Calu3 (cell line): ENCODE data around the gene ARPC5L. TPM values are rescaled to one million over a fixed set of nuclear protein-coding genes. Genes with fewer than 3 reads are reported as not detected.

Experiments used
- Bru-seq: library from RNA; stranded (reverse); fragments of 400-500 nt; gene quantifications from one replicate; lab custom pipeline; 2021; lab: Mats Ljungman, UMichigan
- BruChase-seq, 2 experiments: library from RNA; stranded (reverse); fragments of 400-500 nt; gene quantifications; one replicate each; lab custom pipeline; 2021; lab: Mats Ljungman, UMichigan
- BruUV-seq: library from RNA; stranded (reverse); fragments of 400-500 nt; replicated peaks from 2 replicates; lab custom pipeline; 2021; lab: Mats Ljungman, UMichigan
- CTCF ChIA-PET: fragments of 300-600 bp; sonication (Branson Sonifier 250); formaldehyde crosslinking; loops from one replicate; lab custom pipeline; 2022; ENCODE audit warnings: antibody characterized with exemption; lab: Charles Lee
- DNase-seq: peaks from one replicate; pipeline ENCODE4 v3.0.0; 2022
- H3K27ac Mint-ChIP-seq: one replicate; pipeline ENCODE4 v1.8.0; 2022; ENCODE audit warnings: mixed read lengths; ENCODE audit not compliant: unreplicated experiment
- H3K27me3 Mint-ChIP-seq: one replicate; pipeline ENCODE4 v1.8.0; 2022; ENCODE audit warnings: mixed read lengths; ENCODE audit not compliant: unreplicated experiment
- H3K36me3 Mint-ChIP-seq: one replicate; pipeline ENCODE4 v1.8.0; 2022; ENCODE audit warnings: mild to moderate bottlenecking, moderate library complexity, mixed read lengths; ENCODE audit not compliant: insufficient read depth, unreplicated experiment
- H3K4me1 Mint-ChIP-seq: one replicate; pipeline ENCODE4 v1.8.0; 2022; ENCODE audit warnings: mild to moderate bottlenecking, low read depth, mixed read lengths; ENCODE audit not compliant: unreplicated experiment
- H3K4me3 Mint-ChIP-seq: one replicate; pipeline ENCODE4 v1.8.0; 2022; ENCODE audit warnings: mild to moderate bottlenecking, low read depth, moderate library complexity, mixed read lengths; ENCODE audit not compliant: unreplicated experiment
- H3K9me3 Mint-ChIP-seq: one replicate; pipeline ENCODE4 v1.8.0; 2022; ENCODE audit warnings: low read depth, mixed read lengths; ENCODE audit not compliant: unreplicated experiment
- CTCF ChIP-seq: fragments of 200-600 bp; IDR thresholded peaks from one replicate; pipeline ENCODE4 v1.8.0; 2022; ENCODE audit warnings: antibody characterized with exemption; ENCODE audit not compliant: unreplicated experiment
- intact Hi-C: fragments of 100-400 bp; cut with micrococcal nuclease; formaldehyde crosslinking; loops from one replicate; pipeline ENCODE4 v1.10.0; 2022; ENCODE audit not compliant: unreplicated experiment
- long read RNA-seq: library from polyadenylated mRNA; stranded (forward); transcript quantifications from one replicate; pipeline ENCODE4 v2.0.0, GENCODE V29; 2022
- total RNA-seq: library from RNA; stranded (reverse); gene quantifications from 2 replicates; pipeline ENCODE4 v1.2.3, GENCODE V29; 2022

The ARPC5L gene
- total RNA-seq (33.2 and 38.2 TPM in 2 replicates), Bru-seq, nascent RNA (percentile 66 among the genes with signal in this experiment), BruChase-seq, experiment 1, labeled RNA remaining after a 6-hour chase (percentile 71 among the genes with signal in this experiment), BruChase-seq, experiment 2, labeled RNA remaining after a 2-hour chase (percentile 70 among the genes with signal in this experiment)
- long read RNA-seq, transcript ARPC5L-201 (4 exons, 1,325 nt) = major isoform, 75 of 113 reads
- long read RNA-seq, partial matches to known transcripts = 1 of 113 reads
- long read RNA-seq, other reads (novel, unspliced or antisense) = 36 of 113 reads

DNA sequence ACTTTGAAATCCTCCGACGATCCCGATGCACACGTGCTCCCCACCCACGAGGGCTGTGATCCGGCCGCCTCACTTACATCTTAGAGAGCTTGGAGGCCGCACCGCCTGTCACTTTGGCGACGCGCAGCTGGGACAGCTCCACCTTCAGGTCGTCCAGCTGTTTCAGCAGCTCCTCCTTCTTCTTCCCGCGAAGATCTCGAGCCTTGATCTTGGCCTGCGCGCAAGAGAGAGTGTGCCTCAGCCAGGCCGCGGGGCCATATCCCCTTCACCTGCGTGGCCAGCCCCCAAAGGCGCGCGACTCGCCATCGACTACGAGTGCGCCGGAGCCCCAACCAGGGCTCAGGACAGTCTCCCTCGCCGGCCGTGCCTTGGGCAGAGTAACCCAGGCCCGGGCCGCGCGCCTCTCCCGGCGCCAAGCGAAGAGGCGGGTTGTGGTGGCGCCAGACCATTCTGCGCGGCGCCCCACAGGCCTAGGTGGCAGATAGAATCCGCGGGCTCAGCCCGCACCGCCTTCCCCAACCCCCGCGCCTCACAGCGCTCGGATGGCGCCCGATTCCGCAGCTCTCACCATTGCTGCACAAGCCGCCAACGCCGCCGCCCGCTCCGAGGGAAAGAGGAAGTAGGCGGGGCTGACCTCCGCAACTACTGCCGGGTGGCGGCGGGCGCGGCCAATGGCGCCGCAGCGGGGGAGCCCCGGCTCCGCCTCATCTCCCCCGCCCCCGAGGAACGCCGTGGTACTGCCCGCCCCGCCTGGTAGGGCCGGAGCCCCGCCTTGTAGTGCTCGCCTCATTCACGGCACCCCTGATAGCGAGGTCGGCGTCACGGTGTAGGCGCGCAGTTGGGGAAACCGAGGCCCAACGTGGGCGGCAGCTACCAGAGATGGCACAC lies at the start of gene ARPC5L, which contains the start of gene RPL35:
Gene ARPC5L, plus strand, starts transcription at position 789 of the 888 bp plus-strand sequence. CDS start 7,161 bp downstream, outside the sequence.
Gene RPL35, minus strand, starts transcription at position 616 of the 888 bp plus-strand sequence. Its CDS starts 45 bp downstream, at position 571.
- Mint-ChIP-seq H3K9me3 (no peaks in the 10 kb centered on the region), H3K4me3 (peak within 1 kb of the TSS; percentile 83), H3K36me3 (peaks cover 57% of the 10 kb centered on the region), H3K4me1 (peaks cover 9% of the 10 kb centered on the region), H3K27me3 (no peaks in the 10 kb centered on the region), H3K27ac (peak within 1 kb of the TSS; percentile 82)
- peak; percentile 93 for DNase-seq
- CTCF ChIA-PET = interaction anchor here (0.9 to 1.7 kb wide), 3 partner anchors 9 to 49 kb away, joined by 3 to 4 read pairs (median 4); partner anchors contain the start of gene WDR38
- BruUV-seq = TSS peak; percentile 53
- no peak for TF ChIP-seq CTCF
- intact Hi-C loops = no loop called here

DNA sequence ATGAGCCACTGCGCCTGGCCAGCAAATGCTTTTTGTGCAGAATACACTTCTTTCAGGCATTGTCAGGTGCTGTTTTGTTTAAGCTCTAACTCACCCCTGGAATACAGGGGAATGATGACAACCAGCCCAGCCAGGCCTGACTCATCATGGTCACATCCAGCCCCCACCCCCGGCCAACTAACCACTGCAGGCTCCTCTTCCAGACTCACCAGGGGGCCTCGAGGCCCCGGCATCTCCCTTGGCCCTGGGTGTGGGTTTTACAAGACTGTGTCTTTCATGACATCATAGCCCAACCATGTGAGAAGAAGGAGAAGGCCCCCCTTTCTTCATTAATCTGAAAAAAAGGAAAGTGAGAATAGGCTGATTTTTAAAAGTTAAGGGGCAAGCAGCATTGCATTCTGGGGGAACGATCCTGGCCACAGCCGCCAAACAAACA lies 49.5 kb upstream of the ARPC5L start:
- H3K9me3 Mint-ChIP-seq = no peaks in the 10 kb centered on the region
- peaks cover 25% of the 10 kb centered on the region for H3K4me1 Mint-ChIP-seq
- intact Hi-C loops = loop anchor here (5.0 kb wide), 1 partner anchor 40 kb away; the partner anchor contains the start of gene WDR38
- no peak overlapping the region for H3K27ac Mint-ChIP-seq
- H3K36me3 Mint-ChIP-seq = no peaks in the 10 kb centered on the region
- no peak for TF ChIP-seq CTCF
- no peaks in the 10 kb centered on the region for H3K27me3 Mint-ChIP-seq
- no peak overlapping the region for H3K4me3 Mint-ChIP-seq
- CTCF ChIA-PET = interaction anchor here (0.8 kb wide), 1 partner anchor 48 kb away, joined by 3 read pairs; no protein-coding TSS in a partner anchor
- peak; percentile 48 for DNase-seq
- no TSS peak for BruUV-seq

DNA sequence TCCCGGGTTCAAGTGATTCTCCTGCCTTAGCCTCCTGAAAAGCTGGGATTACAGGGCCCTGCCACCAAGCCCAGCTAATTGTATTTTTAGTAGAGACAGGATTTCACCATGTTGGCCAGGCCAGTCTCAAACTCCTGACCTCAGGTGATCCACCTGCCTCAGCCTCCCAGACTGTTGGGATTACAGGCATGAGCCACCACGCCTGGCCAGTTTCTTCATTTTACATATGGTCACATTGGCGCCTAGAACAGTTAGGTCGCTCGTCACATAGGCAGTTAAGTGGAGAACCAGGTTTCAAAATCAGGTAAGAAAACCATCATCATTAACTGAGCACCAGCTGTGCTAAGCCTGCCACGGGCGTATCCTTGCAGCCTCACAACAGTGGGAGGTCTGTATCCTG lies 48.9 kb upstream of the ARPC5L start:
- H3K27ac Mint-ChIP-seq = no peak overlapping the region
- H3K4me3 Mint-ChIP-seq = no peak overlapping the region
- no peak for TF ChIP-seq CTCF
- intact Hi-C loops = loop anchor here (5.0 kb wide), 1 partner anchor 39 kb away; the partner anchor contains the start of gene WDR38
- BruUV-seq = no TSS peak
- CTCF ChIA-PET = no interaction called here
- no peaks in the 10 kb centered on the region for H3K9me3 Mint-ChIP-seq
- no peaks in the 10 kb centered on the region for H3K36me3 Mint-ChIP-seq
- no peak for DNase-seq
- peaks cover 25% of the 10 kb centered on the region for H3K4me1 Mint-ChIP-seq
- no peaks in the 10 kb centered on the region for H3K27me3 Mint-ChIP-seq

- Mint-ChIP-seq H3K9me3 (no peaks in the 10 kb centered on the region), H3K27ac (no peak overlapping the region), H3K4me1 (peaks cover 25% of the 10 kb centered on the region), H3K4me3 (no peak overlapping the region), H3K36me3 (no peaks in the 10 kb centered on the region), H3K27me3 (no peaks in the 10 kb centered on the region)
- intact Hi-C loops = loop anchor here (5.0 kb wide), 1 partner anchor 39 kb away; the partner anchor contains the start of gene WDR38
- no TSS peak for BruUV-seq
- no peak for DNase-seq
- CTCF ChIA-PET = no interaction called here
- no peak for TF ChIP-seq CTCF
Observed at GRCh38 chr9:124813501-124814163, 48.3 kb upstream of the ARPC5L start.
